Measurements from ENCODE around the gene LIPN.

DNA sequence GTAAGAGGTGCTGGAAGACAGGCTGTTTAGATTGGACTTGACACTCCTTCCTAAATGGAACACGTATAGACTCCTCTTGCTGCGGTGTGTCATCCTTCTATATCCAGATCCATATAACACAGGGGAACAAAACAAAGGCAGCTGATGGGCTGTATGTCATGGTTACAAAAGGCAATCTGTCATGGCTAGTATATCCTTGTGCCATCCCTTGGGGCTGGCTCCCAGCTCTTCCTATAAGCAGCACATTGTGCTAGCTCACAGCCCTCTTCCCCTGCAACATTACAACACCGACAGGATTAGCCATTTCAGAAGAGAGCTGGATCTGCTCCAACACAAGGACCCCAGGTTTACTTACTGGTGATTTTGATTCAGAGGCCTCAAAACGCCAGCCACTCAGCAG lies 38.4 kb upstream of the LIPN start:
- TF ChIP-seq, protein P1, sequence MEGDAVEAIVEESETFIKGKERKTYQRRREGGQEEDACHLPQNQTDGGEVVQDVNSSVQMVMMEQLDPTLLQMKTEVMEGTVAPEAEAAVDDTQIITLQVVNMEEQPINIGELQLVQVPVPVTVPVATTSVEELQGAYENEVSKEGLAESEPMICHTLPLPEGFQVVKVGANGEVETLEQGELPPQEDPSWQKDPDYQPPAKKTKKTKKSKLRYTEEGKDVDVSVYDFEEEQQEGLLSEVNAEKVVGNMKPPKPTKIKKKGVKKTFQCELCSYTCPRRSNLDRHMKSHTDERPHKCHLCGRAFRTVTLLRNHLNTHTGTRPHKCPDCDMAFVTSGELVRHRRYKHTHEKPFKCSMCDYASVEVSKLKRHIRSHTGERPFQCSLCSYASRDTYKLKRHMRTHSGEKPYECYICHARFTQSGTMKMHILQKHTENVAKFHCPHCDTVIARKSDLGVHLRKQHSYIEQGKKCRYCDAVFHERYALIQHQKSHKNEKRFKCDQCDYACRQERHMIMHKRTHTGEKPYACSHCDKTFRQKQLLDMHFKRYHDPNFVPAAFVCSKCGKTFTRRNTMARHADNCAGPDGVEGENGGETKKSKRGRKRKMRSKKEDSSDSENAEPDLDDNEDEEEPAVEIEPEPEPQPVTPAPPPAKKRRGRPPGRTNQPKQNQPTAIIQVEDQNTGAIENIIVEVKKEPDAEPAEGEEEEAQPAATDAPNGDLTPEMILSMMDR (IDR thresholded peaks at IDR 0.05): no peak
- no peak for TF ChIP-seq POLR2A (IDR thresholded peaks at IDR 0.05)
